ENCODE data around the gene GPX4. TPM values are rescaled to one million over a fixed set of nuclear protein-coding genes. Genes with fewer than 3 reads are reported as not detected.

GPX4 gene
- total RNA-seq, 2 experiments from 2014 or later: 148 to 203 TPM

GRCh38 chr19:1105873-1106840, 2.4 kb downstream of the GPX4 start:
- intact Hi-C loops (cut with micrococcal nuclease; ENCODE audit: unreplicated experiment): no loop called here
- ChIA-PET POLR2A (no interaction called here), CTCF (ENCODE audit: unreplicated experiment) (no interaction called here)
- peak overlapping the region; percentile 17; the same call in 1 of the 2 replicates for H3K4me2 ChIP-seq (ENCODE audit: low read length)
- TF ChIP-seq EZH2phosphoT487 (IDR thresholded peaks at IDR 0.05; ENCODE audit: borderline replicate concordance, low read depth, low read length): no peak
- TF ChIP-seq CTCF (conservative IDR thresholded peaks at IDR 0.05; ENCODE audit: low read length): no peak
- no peak for DNase-seq (ENCODE audit: low spot score)
- H3K79me2 ChIP-seq (ENCODE audit: insufficient read depth, low read depth, low read length): no peaks in the 10 kb centered on the region
- H3K27ac ChIP-seq (ENCODE audit: low read depth, low read length, poor library complexity, severe bottlenecking): no peak overlapping the region
- no peak overlapping the region for H3K4me3 ChIP-seq (ENCODE audit: low read depth, low read length, poor library complexity, severe bottlenecking)
- no TSS peak for BruUV-seq (replicated peaks)
- H4K20me1 ChIP-seq (ENCODE audit: insufficient read depth, low read length): peaks cover 6% of the 10 kb centered on the region; the same call in 1 of the 2 replicates
- H3K9me3 ChIP-seq (ENCODE audit: low read length): no peaks in the 10 kb centered on the region
- no peak overlapping the region for H2AFZ ChIP-seq (ENCODE audit: low read length)
- no peaks in the 10 kb centered on the region for H3K9me2 ChIP-seq (ENCODE audit: insufficient read depth, low read length)
- peaks cover 28% of the 10 kb centered on the region for H3K36me3 ChIP-seq (ENCODE audit: insufficient read depth, low read length)
- H3K4me1 ChIP-seq (ENCODE audit: insufficient read depth, low read length, poor library complexity, severe bottlenecking): peaks cover 45% of the 10 kb centered on the region

- Histone ChIP-seq H3K4me3 (ENCODE audit: low read depth, low read length, poor library complexity, severe bottlenecking) (no peak overlapping the region), H3K9me2 (ENCODE audit: insufficient read depth, low read length) (no peaks in the 10 kb centered on the region), H3K27ac (ENCODE audit: low read depth, low read length, poor library complexity, severe bottlenecking) (no peak overlapping the region), H3K9me3 (ENCODE audit: low read length) (no peaks in the 10 kb centered on the region), H3K4me2 (ENCODE audit: low read length) (peak overlapping the region; percentile 17; the same call in 1 of the 2 replicates), H4K20me1 (ENCODE audit: insufficient read depth, low read length) (peaks cover 6% of the 10 kb centered on the region; the same call in 1 of the 2 replicates), H3K79me2 (ENCODE audit: insufficient read depth, low read depth, low read length) (no peaks in the 10 kb centered on the region), H2AFZ (ENCODE audit: low read length) (no peak overlapping the region), H3K36me3 (ENCODE audit: insufficient read depth, low read length) (peaks cover 31% of the 10 kb centered on the region), H3K4me1 (ENCODE audit: insufficient read depth, low read length, poor library complexity, severe bottlenecking) (peaks cover 36% of the 10 kb centered on the region)
- CTCF ChIA-PET (ENCODE audit: unreplicated experiment): no interaction called here
- intact Hi-C loops (cut with micrococcal nuclease; ENCODE audit: unreplicated experiment): no loop called here
- POLR2A ChIA-PET: no interaction called here
- no peak for DNase-seq (ENCODE audit: low spot score)
- no peak for TF ChIP-seq CTCF (conservative IDR thresholded peaks at IDR 0.05; ENCODE audit: low read length)
- no peak for TF ChIP-seq EZH2phosphoT487 (IDR thresholded peaks at IDR 0.05; ENCODE audit: borderline replicate concordance, low read depth, low read length)
- no TSS peak for BruUV-seq (replicated peaks)
Observed at GRCh38 chr19:1106841-1107660, 3.3 kb downstream of the GPX4 start.

Measured in OCI-LY7 (cell line).